ENCODE data around the gene KIF12.

DNA sequence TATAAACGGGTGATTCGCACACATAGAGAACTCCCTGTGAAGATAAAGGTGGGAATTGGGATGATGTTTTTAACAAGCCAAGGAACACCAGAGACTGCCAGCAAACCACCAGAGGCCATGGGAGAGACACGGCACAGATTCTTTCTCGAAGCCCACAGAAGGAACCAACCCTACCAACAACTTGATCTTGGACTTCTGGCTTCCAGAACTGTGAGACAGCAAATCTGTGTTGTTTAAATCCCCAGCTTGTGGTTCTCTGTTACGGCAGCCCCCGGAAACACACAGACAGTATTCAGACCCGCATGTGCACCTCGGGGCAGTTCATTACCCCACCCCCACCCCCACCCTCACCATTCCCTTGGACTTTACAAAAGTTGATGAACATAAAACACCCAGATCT lies 33.8 kb downstream of the KIF12 start:
- TF ChIP-seq CTCF (conservative IDR thresholded peaks at IDR 0.05; ENCODE audit: low read depth in 2 of 2) (no peak), EZH2 (IDR thresholded peaks at IDR 0.05; ENCODE audit: low read depth, unreplicated experiment) (no peak), JUNB (IDR thresholded peaks at IDR 0.05; ENCODE audit: unreplicated experiment) (no peak), POLR2AphosphoS5 (IDR thresholded peaks at IDR 0.05; ENCODE audit: low read depth) (no peak), ZNF114 (CRISPR knock-in tag; IDR thresholded peaks at IDR 0.05) (no peak), STAT1 (IDR thresholded peaks at IDR 0.05; ENCODE audit: unreplicated experiment) (no peak), REST (IDR thresholded peaks at IDR 0.05; ENCODE audit: unreplicated experiment) (no peak)
